Inflammatory macrophage treated with lipopolysaccharide for 4 hours (primary cell): Measurements from ENCODE around the gene TANK.
"Not testable (repeated sequence)": the region's sequence is repeated elsewhere in the genome, so short reads cannot be mapped to it uniquely, and the experiment has no call there.

Source experiments
- DNase-seq: peaks from one replicate; pipeline ENCODE4 v3.0.0-alpha.2; 2020

The TANK gene

DNA sequence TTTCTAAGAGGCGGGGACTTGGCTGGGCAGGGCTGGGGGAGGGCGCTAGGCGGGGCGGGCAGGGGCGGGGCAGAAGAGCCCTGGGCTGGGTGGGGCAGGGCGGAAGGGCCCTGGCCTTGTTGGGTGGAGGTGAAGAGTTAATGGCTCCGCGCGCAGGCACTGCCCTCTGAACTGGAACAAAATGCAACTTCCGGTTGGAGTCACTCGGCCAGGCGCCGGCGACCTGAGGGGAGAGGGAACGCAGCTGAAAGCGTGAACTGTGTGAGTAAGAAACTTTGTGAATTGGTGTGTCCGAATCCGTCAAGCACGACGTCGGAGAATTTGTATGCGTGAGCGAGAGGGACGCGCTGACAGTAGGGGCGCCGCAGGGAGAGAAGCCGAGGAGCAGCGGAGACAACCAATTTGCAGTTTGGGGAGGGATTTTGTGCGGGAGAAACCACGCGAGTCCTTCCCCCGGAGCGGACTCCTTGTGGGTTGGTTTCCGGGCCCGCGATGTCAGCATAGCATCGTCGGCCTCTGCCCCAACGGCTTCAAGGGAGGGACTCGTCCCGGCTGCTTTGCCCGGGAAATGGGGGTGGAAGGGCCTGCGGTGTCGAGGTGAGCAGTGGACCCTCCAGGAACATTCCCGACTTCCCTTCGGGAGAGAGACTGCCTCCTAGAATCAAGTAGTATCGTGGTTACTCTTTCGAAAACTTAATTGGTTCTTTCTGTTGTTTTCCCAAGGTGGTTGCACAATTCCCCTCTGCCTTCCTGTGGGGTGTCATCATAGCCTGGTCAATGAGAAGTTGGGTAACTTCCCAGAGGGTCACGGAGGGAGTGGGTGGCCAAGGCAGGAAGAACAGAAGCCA is at the start of gene TANK:
Gene TANK, plus strand, starts transcription at position 203 of the 848 bp plus-strand sequence. CDS start 19,235 bp downstream, outside the sequence.
- peak; percentile 99 for DNase-seq

DNA sequence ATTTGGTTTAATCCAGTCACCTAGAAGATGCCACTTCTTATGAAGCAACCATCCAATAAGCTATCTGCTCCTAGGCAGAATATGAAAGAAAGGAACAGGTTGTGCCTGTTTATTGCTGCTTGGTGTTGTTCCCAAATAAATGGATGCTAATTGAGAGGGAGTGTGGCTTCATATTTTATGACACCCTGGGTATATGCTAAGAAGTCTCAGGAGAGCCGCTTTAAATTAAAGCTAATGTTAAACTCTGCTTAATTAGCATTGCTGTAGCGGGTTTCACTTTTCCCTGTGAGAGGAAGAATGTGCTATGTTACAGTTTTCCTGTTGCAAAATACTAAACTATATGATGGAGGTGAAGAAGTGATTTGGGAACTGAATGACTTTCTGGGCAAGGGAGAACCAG is 48.7 kb upstream of the TANK start:
- DNase-seq: peak; percentile 52

DNA sequence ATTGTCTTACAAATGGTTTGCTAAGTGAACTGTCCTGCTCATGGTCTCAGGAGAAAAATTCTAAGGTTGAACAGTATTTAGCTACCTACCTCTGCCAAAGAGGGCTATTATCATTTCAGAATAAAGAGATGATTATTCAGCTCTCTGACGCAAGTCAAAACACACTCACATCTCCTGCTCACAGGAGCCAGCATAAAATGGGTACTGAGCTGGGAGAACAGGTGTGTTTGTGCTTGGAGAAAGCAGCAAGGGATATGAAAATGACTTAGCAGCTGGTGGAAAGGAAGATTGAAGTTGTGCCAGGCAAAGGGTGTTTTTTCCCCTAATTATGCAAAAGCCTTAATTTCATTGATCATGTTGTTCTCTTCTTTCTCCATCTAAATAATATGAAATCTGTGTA is 47.3 kb upstream of the TANK start:
- DNase-seq: no peak

DNA sequence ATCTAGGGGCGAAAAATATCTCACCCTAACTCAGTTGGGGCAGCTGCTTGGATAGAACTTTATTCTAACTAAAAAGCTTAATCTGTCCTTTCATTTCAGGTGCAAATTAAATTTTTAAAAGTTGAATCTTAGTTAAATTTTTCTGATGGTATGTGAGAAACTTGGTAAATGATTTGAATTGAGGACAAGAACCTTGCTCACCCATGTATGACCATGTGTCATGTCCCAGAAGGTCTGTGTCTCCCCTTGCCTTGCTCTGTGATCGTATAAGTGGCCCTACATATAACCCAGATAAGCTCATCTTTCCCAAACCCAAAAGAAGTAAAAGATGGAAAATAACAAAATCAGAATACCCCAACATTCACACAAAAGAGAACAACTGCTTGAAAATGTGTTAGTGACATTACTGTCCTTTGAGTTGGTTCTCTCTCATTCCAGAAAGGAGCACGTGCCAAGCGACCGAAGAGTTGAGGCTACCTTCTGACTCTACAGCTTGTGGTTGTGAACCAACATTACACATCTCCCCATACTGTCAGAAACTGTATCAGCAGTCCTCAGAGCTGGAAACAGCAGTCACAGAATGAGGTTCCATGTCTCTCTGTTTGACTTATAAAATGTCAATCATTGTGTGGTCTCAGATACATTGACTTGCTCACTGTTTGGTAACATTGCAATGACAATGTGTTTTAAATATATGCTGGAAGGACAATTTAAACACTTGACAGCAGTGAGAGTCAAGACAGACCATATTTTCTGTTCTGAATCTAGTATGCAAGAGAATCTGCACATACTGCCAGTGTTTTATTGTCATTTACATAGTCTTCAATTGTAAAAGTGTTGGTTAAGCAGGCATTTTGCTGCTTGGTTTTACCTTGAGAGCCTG is 46.3 kb upstream of the TANK start:
- no peak for DNase-seq

DNA sequence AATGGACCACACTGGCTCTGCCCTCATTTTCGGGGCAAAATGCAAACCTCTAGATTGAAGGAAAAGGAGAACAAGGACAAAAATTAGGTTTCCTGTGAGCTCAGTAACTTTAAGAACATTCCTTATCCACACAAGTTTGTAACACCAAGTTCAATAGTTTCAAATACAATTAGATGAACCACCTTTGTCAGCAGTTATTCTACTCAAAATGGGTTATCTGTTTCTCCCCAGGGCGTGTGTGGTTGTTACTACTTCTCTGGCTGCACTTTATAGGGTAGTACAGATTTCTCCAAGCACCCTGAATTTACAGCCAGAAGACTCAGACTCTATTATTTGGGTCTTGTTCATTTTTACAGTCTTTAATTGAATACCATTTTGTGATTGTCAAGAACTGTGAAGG is 45.0 kb upstream of the TANK start:
- DNase-seq: no peak

DNA sequence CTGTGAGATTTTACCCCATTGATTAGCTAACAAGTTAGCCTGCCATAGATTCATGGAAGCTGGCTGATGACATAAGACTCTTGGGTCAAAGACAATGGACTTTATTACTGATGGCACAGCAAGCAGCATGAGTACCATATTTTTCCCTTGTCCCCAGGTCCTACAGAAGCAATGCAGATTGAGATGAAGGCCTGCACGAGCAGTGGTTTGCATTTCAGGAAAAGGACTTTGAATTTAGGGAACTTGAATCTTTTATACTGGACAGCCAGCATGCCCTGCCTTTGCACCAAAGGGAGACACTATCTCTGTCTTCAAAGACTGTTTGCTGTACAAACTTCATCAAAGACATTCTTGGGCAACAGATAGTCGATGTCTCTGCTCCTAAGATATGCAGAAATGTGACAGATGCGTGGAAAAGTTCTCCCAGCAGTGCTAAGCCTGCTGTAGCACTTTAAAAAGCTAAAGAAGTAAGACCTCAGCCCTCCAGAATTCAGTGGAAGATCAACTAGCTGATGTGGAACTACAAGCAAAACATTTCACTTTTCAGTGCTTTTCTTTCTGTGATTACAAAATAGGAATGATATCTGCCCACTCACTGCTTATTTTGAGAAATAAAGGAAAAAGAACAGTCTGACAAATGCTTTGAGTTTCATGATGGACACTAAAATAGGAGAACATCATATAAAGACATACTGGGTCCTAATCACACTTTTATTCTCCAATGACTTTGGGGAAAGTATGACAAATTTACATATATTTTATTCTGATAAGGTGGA is 44.4 kb upstream of the TANK start:
- DNase-seq: peak; percentile 66

DNA sequence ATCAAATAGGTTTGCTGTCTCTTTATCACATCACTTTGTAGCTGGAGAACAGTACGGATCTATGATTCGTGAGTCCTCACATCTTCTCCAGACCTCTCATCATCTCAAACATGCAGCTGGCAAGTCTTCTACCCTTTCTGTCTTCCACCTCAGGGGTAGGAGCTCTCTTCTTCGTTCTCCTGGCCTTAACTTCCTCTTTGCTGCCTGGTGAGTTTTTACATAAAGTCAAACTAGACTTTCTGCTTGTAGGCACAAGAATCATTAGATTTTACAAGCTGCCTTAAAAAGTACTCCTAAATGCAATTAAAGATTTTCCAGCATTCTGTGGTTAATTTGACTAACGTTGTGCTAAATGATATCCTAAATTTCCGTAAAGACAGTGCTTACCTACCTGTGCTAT is 43.7 kb upstream of the TANK start:
- DNase-seq: no peak

GRCh38 chr2:161117506-161117905 is 42.7 kb upstream of the TANK start:
- no peak for DNase-seq

GRCh38 chr2:161118722-161119121 is 41.5 kb upstream of the TANK start:
- DNase-seq: no peak

- no peak for DNase-seq
These were observed 40.7 kb upstream of the TANK start for GRCh38 chr2:161119483-161119882.

DNA sequence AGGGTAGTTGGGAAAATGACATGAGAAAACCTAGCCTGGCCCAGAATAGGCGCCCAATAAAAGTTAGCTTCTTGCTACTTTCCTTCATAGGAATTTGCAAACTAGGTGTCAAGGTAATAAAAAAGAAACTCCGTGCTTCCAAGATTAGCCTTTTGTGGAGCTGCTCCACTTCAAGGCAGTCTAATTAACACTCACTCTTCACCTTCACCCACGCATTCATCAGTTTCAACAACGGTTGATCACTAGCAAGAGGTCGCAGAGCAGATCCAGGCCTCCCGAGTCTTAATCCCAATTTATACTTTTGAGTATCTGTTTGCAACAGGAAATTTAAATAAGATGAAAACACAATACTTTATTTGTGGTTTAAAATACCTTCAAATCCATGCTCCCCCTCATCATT is 39.5 kb upstream of the TANK start:
- no peak for DNase-seq

GRCh38 chr2:161121622-161122021 is 38.6 kb upstream of the TANK start:
- DNase-seq: no peak

DNA sequence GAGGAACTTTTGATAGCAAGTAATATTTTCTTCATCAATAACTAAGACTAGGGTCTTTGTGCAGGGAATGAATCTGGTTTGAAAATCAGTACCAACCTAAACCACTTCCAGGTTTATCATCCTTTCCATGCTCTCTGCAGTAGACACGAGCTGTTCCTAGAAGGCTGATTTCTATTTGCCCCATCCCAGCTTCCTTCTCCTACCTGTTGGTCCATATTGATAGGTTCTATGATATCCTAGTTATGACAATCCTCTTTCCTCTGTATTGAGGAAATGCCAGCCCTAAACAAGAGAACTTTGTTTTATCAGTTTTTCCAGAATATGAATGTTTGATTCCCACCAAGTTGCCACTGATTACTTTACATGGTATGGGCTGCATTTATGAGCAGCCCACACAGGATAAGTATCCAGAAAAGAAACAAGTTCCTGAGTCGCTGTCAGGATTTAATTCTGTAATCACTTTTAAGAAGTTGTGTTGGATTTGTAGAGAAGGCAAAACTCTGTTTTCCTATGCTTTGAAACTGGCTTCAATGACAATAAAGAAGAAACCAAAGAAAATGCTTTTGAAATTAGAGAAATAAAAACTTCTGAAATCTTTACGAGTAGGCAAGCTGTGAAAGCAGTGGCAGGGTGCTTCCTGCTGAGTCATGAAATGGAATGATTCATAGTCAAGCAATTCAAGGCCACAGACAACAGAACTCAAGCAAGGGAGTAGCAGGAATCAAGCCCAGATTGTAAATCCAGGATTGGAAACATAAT is 37.3 kb upstream of the TANK start:
- DNase-seq: peak; percentile 85

DNA sequence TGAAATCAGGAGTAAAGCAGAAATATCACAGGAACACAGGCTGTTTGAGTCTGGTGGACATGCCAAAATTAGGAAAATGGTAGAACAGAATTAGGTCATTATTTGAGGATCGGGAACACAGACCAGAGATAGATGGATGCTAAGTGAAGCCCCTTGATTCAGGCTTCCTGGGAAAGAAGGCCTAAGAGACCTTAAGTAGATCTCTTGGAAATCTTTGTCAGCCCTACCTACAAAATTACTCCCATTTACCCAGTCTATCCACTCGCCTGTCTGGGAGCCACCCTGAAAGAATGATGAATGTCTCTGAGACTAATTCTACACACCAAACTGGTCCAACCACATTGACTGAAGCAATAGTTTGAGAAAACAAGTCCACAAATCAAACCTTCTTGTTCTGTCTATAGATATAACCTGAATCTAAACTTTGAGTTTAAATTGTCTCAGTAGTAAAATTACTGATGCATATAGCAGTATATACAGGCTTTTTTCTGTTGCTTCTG is 36.6 kb upstream of the TANK start:
- no peak for DNase-seq

GRCh38 chr2:161124201-161124600 is 36.0 kb upstream of the TANK start:
- DNase-seq: peak; percentile 73

DNA sequence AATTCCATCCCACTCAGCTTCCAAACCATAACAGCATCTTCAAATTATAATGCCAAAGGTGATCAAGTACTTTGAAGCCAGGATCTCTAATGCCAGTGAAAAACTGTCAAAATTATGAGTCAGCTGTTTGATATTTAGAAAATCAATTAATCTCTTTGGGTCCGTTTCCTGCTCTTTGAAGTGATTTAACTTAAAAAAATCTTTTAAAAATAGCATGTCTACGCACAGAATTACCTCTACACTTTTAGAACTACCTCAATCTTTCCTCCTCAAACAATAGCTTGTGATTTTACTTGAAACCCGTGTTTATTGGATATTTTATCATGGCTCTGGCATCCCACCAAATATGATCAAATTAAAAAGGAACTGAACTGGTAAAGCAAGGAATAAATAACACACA is 31.3 kb upstream of the TANK start:
- no peak for DNase-seq

GRCh38 chr2:161130354-161130753 is 29.9 kb upstream of the TANK start:
- no peak for DNase-seq

- DNase-seq: no peak
These were observed 29.1 kb upstream of the TANK start for GRCh38 chr2:161131074-161131680.

DNA sequence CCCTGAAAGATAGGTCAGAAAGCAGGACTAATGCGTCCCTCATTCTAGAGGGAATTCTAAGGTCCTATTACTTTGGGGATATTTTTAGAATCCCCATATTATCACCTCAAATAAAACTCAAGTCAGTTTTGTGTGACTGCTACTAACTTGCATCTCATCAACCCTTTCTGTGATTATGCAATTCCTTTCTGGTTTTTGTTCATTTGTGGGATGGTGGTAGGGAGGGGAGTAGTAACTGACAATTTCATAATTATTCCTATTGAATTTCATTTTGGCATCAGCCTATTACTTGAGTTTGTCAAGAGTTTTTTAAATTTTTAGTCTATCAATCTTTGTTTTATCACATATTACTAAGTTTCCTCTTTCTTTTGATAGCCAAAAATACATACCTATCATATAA is 28.4 kb upstream of the TANK start:
- DNase-seq: no peak

DNA sequence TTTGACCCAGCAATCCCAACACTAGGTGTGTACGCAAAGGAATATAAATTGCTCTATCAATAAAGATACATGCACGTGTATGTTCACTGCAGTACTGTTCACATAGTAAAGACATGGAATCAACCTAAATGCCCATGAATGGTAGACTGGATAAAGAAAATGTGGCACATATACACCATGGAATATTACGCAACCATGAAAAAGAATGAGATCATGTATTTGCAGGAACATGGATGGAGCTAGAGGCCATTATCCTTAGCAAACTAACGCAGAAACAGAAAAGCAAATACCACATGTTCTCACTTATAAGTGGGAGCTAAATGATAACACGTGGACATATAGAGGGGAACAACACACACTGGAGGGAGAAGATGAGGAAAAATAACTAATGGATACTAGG is 27.8 kb upstream of the TANK start:
- DNase-seq: not testable (repeated sequence)

DNA sequence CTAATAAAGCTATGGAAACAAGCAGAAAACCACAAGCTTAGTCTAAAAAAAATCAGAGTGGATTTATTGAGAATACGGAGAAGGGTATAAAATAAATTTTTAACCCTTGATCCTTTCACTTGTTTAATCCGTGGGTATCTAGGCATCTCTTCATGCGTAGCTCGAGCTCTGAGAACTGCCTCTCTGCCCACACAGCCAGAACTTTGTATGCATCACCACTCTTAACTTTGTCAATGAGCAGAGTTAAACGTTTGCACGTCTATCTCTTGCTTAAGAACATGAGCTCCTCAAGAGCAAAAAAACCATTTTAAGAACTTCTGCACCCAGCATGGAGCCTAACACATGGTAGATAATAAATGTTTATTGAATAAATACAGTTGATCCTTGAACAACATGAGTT is 26.9 kb upstream of the TANK start:
- no peak for DNase-seq
